GM21360 (cell line): Measurements from ENCODE around the gene EGR1.
A peak's percentile ranks its signal among the peaks of the same experiment; 100 is the strongest.

ENCODE experiments used
- ATAC-seq: cut with Tn5 transposase; IDR thresholded peaks from one replicate; pipeline ENCODE4 v1.9.1; 2021; ENCODE audit warnings: mild to moderate bottlenecking, moderate library complexity; ENCODE audit not compliant: unreplicated experiment

Gene EGR1

DNA sequence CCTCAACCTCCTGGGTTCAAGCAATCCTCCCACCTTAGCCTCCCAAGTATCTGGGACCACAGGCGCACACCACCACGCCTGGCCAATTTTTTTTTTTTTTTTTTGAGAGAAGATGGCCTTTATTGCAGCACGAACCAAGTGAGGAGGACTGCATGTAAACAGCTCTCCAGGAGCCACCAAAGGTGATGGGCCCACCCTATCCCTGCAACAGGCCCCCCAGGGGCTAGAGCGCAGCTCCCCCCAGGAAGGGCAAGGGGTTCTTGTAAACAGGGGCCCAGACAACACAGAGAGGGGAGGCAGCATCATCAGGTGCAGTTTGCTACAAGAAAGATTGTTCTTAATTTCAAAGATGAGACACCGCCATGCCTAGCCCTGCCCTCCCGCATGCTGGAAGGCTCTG lies 12.6 kb upstream of the EGR1 start:
- ATAC-seq: no peak

DNA sequence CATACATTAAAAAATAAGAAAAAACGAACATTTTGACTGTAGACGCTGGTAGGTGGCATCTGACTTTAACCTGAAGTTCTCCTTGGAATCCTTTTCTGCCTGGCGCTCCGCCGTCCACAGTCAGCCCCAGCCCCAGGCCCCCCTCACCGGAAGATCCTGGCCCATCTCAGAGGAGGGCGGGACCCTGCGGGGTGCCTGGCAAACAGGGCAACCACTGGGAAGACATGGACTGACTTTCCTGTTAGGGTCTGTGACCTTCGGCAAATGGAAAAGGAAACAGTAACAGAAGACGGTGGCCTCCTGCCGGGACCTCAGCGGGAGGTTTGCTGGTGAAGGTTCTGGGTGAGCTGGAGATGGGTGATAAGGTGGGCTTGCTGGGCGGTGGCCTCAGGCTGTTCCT lies 11.7 kb upstream of the EGR1 start:
- no peak for ATAC-seq

DNA sequence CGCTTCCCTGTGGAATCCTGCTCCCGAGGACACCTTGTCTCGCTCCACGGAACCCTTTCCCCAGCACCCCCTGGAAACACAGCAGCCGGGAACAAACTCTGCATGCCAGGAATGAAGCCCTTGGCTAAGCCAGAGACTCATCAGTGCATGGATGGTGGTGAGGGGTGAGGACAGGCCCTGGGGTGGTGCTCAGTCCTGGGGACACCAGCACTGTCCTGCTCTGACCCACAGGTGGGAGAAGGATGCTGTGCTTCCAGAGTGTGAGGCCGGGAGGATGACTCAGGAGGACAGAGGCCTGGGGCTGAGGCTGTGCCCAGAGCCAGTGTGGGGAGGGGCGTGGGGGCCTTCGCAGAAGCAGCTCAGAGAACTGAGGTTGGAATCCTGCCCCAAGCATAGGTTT lies 11.2 kb upstream of the EGR1 start:
- no peak for ATAC-seq

DNA sequence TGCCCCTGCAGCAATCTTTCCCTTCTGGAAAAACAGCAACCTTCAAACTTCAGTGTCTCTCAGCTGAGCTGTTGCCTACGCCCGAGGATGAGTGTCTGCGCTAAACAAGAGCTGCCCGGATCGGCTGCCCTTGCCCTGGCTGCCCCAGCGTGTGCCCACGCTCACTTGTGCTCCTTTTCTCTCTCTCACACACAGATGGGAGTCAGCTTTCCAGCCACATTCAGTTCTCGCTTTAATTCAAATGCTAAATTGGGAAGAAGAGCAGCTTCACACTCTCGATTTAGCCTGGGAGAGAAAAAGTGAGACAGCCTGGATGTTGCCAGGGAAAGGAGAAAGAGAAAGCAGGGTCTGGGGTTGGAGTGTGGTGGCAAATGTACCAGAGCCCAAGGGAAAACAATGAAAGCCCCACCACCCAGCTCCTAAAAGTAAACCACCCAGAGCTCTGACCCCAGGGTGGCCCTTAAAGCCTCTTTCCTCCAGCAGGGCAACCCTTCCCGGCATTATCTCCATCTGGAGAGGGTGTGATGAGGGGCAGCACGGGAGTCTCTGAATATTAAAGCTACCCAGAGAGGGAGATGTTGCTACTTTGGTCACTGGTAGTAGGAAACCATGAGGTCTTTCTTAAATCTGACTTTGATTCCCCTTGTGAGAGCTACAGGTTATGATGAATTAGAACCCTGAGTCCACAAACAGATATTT lies 9.9 kb upstream of the EGR1 start:
- no peak for ATAC-seq

DNA sequence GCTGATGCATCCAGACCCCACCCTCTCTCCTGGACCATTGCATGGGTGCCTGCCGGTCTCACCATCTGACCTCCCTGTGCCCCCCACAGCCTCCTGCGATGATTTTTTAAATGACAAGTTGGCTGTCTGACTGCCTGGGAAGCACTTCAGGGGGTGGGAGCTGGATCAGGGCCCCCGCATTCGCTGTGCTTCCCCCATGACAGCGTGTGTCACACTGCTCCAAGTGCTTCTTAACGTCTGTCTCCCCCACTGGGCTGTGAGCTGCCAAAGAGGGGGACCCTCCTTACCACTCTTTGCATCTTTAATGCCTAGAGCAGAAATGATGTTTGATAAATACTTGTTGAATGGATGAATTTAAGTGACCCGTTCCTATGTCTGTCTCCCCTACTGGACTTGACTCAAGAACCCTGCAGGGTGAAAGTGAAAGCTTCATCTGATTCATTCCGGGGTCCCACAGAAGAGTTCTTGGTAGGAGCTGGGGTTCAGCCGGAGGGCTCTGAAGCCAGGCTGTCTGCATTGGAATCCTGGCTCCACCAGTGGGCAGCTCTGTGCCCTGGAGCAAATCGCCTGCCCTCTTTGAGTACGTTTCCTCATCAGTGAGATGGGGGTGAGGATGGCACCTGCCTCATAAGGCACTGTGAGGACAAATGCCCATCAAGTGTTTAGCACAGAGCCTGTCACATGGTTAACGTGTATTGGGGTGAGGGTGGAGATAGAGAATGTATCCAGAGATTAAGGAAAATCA lies 7.6 kb upstream of the EGR1 start:
- no peak for ATAC-seq

DNA sequence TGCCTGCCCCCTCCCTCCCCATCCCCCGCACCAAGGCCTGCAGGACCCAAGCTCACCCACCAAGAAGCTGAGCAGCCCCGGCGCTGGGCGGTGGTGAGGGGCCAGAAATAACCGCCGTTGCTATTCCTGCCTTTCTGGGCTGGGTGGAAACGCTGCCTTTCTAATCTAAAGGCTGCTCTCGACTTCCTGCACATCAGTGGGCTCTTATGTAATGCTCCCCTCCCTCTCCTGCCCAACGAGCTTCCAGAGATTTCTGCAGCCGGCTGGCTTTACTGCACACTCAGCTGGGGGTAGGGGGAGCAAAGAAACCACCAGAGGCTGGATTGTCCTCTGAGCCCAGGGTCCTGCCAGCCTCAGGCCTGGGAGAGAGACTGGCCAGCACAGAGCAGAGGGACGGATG lies 6.9 kb upstream of the EGR1 start:
- no peak for ATAC-seq

DNA sequence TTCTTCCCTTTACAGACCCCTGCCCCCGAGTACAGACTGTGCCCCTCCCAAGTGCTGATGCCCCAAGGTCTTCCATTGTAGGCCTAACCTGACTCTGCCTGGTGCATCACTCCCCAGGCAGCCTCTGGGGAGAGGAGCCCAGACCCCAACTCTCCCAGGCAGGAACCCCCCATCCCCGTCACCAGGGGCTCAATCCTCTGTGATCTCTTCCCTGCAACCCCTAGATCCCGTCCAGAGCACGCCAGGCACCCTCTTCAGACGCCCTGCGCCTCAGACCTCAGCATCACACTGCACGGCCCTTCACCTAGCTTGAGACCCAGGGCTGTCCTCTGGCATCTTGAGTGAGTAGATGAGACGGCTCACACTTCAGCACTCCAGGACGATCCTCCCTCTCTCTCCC lies 6.4 kb upstream of the EGR1 start:
- no peak for ATAC-seq

DNA sequence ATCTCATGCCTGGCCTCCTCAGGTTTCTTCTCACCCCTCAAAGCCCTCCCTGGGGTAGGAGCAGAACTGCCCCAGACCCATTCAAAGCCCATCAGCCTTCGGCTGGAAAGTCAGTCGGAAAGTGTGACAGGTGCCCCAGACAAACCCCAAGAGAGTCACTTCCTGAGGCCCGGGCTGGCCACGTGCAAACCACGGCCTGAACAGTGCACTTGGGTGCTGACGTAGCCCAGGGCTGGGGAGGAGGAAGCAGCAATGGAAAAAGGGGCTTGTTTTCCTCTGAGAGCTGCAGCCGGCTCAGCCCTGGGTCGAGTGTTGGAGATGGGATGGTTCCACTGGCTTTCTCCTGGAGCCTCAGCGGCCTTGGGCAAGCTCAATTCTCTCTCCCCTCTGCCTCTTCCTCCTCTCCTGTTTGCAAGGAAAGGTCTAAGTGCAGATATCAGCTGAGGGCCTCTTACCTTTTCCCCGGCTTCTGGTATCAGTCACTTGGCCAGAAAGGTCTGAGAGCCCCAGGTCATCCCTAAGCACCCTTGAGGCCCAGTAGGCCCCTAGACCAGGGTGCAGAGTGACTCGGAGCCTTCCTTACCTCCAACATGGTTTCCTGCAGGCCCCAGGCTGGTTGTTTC lies 5.9 kb upstream of the EGR1 start:
- no peak for ATAC-seq

DNA sequence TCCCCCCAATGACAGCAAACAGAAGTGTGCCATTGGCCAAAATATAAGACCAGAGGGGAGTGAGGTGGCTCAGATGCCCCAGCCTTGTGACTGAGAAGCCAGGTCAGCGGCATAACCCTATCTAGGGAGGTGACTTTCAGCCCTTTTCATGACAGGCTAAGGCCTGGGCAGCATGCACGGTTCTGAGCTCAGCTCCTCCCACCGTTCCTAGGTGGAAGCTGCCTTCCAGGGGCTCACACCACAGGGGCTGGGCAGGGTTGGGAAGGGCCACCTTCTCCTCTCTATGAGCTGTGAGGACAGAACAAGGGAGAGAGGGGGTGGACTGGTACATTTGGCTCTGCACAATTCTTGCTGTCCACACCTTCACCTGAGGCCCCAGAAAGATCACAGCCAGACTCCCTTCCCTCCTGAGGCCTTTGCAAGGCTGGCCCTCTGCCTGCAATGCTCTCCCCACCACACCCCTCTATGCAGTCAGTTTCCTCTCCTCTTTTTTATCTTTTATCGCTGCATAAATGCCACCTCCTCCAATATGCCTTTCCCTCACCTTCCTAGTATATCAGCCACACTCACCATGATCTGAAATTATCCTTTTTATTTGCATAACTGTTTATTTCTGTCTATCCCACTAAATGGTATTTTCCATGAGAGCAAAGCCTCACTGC lies 5.1 kb upstream of the EGR1 start:
- ATAC-seq: no peak

DNA sequence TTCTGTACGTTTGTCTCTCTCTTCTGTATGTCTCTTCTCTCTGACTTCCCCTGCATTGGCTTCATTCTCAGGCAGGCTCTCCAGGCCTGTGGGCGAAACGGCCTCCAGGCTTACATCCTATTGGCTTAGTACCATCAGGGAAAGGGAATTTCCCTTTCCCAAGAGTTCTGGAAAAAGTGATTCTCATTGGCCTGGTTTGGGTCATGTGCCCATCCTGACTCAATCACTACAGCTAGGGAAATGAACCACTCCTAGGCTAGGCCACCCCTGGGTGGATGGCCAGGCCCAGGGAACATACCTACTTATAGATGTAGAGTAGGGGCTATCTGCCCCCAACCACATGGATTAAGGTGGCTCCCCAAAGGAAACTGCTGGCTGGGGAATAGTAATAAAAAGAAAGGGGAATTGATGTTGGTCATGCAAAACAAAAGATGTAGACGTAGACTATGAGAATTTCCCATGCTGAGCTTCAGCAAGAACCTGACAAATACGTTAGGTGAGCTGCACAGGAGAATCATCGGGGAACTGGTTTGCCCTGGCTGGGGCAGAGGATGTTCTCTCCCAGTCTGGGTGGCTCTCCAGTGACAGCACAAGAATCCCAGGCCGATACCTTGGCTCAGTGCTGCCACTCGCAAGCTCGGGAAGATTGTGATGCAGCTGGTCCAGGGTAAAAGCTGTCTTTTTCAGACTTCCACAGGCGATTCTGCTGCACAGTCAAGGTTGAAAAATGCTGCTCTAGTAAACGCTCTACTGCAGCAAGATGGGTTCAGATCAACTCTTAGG lies 3.7 kb upstream of the EGR1 start:
- ATAC-seq: no peak

DNA sequence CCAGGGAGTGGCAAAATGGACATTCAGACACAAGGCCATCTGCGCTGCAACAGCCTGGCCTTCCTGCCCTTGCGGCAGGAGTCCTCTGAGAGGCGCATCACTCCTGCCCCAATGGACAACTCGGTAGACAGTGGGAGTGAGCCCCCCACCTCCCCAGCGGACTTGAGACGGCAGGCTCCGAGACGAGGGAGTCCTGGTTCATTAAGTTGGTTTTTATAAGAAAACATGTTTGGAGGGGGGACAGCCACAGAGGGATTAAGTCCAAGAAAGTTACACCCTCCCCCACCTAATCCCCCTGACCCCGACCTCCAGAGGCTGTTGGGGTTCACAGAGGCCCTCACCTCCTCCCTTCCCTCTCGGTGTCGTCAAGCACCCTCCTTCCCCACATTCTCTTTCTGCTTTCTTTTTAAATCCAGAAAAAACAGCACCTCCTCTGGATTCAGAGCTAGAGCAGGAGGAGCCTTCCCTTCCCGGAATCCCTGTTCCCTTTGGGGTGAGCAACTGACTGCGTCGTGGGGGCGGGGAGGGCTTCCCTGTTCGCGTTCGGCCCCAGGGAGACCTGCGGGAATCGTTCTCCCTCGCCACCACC lies 1.8 kb upstream of the EGR1 start:
- no peak for ATAC-seq

DNA sequence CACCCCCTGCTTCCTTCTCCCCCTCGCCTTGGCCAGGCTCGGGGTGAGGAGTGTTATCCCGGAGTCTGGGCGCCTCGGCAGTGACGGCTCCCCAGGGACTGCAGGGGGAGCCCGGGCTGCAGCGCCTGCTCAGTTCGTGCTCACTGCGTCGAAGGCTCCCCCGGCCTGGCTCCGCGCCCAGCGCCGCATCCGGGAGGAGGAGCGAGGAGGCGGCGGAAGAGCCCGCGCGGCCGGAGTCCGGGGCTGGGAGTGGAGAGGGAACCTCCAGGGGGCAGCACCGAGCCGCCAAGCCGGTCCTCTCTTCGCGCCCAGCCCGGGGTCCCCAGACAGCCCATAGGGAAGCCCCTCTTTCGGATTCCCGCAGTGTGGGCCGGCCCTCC lies 1.3 kb upstream of the EGR1 start:
- ATAC-seq: peak; percentile 48

DNA sequence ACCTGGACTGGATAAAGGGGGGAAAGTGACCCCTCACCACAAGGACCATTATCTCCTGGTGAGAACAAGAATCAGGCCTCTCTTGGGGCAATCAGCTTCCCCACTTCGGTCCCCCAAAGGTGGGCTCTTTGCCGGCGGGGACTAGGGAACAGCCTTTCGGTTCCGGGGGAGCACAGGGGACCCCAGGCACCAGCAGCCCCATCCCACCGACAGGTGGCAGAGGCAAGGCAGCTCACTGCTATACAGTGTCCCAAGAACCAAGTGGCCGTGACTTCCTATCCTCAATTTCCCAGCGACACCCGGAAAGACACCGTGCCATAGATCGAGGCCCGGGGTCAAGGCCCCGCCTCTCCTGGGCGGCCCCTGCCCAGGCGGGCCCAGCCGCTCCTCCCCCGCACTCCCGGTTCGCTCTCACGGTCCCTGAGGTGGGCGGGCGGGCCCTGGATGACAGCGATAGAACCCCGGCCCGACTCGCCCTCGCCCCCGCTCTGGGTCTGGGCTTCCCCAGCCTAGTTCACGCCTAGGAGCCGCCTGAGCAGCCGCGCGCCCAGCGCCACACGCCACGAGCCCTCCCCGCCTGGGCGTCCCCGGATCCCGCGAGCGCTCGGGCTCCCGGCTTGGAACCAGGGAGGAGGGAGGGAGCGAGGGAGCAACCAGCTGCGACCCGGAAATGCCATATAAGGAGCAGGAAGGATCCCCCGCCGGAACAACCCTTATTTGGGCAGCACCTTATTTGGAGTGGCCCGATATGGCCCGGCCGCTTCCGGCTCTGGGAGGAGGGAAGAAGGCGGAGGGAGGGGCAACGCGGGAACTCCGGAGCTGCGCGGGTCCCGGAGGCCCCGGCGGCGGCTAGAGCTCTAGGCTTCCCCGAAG lies 655 bp upstream of the EGR1 start:
- peak; percentile 60 for ATAC-seq

DNA sequence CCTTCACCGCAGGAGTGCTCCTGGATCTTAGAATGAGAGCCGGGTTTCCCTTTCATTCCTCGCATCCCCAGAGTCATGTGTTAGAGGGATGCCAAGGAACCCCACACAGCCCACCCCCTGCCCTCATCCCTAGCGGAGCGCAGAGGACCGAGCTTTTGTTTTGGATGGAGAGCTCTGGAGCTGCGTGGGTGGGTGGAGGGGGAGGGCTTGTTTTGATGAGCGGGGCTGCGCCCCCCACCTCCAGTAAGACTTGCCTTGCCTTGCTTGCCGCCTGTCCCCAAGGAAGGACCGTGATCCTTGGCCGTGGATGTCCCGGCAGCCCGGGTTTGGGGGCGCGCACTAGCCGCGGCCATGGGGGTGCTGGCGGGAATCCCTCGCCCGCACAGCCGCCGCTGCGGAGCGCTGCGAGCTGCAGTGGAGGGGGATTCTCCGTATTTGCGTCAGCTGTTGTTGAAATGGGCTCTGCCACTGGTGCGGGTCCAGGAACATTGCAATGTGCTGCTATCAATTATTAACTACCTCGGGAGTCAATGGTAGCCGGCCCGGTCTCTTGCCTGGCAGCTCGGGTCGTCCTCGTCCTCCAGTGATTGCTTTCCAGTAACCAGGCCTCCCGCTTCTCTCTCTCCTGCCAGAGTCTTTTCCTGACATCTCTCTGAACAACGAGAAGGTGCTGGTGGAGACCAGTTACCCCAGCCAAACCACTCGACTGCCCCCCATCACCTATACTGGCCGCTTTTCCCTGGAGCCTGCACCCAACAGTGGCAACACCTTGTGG lies 1.0 kb downstream of the EGR1 start:
- ATAC-seq: no peak

DNA sequence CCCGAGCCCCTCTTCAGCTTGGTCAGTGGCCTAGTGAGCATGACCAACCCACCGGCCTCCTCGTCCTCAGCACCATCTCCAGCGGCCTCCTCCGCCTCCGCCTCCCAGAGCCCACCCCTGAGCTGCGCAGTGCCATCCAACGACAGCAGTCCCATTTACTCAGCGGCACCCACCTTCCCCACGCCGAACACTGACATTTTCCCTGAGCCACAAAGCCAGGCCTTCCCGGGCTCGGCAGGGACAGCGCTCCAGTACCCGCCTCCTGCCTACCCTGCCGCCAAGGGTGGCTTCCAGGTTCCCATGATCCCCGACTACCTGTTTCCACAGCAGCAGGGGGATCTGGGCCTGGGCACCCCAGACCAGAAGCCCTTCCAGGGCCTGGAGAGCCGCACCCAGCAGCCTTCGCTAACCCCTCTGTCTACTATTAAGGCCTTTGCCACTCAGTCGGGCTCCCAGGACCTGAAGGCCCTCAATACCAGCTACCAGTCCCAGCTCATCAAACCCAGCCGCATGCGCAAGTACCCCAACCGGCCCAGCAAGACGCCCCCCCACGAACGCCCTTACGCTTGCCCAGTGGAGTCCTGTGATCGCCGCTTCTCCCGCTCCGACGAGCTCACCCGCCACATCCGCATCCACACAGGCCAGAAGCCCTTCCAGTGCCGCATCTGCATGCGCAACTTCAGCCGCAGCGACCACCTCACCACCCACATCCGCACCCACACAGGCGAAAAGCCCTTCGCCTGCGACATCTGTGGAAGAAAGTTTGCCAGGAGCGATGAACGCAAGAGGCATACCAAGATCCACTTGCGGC lies 1.8 kb downstream of the EGR1 start:
- no peak for ATAC-seq

DNA sequence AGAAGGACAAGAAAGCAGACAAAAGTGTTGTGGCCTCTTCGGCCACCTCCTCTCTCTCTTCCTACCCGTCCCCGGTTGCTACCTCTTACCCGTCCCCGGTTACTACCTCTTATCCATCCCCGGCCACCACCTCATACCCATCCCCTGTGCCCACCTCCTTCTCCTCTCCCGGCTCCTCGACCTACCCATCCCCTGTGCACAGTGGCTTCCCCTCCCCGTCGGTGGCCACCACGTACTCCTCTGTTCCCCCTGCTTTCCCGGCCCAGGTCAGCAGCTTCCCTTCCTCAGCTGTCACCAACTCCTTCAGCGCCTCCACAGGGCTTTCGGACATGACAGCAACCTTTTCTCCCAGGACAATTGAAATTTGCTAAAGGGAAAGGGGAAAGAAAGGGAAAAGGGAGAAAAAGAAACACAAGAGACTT lies 2.4 kb downstream of the EGR1 start:
- no peak for ATAC-seq

DNA sequence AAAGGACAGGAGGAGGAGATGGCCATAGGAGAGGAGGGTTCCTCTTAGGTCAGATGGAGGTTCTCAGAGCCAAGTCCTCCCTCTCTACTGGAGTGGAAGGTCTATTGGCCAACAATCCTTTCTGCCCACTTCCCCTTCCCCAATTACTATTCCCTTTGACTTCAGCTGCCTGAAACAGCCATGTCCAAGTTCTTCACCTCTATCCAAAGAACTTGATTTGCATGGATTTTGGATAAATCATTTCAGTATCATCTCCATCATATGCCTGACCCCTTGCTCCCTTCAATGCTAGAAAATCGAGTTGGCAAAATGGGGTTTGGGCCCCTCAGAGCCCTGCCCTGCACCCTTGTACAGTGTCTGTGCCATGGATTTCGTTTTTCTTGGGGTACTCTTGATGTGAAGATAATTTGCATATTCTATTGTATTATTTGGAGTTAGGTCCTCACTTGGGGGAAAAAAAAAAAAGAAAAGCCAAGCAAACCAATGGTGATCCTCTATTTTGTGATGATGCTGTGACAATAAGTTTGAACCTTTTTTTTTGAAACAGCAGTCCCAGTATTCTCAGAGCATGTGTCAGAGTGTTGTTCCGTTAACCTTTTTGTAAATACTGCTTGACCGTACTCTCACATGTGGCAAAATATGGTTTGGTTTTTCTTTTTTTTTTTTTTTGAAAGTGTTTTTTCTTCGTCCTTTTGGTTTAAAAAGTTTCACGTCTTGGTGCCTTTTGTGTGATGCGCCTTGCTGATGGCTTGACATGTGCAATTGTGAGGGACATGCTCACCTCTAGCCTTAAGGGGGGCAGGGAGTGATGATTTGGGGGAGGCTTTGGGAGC lies 3.1 kb downstream of the EGR1 start:
- no peak for ATAC-seq
